ENCODE results near the gene ZNF227.
"Not testable (repeated sequence)": the region's sequence is repeated elsewhere in the genome, so short reads cannot be mapped to it uniquely, and the experiment has no call there.

DNA sequence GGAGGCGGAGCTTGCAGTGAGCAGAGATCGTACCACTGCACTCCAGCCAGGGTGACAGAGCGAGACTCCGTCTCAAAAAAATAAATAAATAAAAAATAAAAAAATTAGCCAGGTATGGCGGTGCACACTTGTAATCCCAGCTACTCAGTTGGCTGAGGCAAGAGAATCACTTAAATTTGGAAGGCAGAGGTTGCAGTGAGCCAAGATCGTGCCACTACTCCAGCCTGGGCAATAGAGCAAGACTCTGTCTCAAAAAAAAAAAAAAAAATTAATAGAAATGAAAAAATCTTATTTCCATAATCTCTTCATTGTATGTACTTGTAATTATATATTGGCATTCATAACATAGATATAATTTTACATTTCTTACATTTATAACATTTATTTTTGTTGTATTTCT lies 41.7 kb upstream of the ZNF227 start:
- TF ChIP-seq, protein P1, sequence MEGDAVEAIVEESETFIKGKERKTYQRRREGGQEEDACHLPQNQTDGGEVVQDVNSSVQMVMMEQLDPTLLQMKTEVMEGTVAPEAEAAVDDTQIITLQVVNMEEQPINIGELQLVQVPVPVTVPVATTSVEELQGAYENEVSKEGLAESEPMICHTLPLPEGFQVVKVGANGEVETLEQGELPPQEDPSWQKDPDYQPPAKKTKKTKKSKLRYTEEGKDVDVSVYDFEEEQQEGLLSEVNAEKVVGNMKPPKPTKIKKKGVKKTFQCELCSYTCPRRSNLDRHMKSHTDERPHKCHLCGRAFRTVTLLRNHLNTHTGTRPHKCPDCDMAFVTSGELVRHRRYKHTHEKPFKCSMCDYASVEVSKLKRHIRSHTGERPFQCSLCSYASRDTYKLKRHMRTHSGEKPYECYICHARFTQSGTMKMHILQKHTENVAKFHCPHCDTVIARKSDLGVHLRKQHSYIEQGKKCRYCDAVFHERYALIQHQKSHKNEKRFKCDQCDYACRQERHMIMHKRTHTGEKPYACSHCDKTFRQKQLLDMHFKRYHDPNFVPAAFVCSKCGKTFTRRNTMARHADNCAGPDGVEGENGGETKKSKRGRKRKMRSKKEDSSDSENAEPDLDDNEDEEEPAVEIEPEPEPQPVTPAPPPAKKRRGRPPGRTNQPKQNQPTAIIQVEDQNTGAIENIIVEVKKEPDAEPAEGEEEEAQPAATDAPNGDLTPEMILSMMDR (IDR thresholded peaks at IDR 0.05) = not testable (repeated sequence)
- TF ChIP-seq POLR2A (IDR thresholded peaks at IDR 0.05) = not testable (repeated sequence)
